ENCODE results near the gene USP21.
A peak's percentile ranks its signal among the peaks of the same experiment; 100 is the strongest.

The USP21 gene

DNA sequence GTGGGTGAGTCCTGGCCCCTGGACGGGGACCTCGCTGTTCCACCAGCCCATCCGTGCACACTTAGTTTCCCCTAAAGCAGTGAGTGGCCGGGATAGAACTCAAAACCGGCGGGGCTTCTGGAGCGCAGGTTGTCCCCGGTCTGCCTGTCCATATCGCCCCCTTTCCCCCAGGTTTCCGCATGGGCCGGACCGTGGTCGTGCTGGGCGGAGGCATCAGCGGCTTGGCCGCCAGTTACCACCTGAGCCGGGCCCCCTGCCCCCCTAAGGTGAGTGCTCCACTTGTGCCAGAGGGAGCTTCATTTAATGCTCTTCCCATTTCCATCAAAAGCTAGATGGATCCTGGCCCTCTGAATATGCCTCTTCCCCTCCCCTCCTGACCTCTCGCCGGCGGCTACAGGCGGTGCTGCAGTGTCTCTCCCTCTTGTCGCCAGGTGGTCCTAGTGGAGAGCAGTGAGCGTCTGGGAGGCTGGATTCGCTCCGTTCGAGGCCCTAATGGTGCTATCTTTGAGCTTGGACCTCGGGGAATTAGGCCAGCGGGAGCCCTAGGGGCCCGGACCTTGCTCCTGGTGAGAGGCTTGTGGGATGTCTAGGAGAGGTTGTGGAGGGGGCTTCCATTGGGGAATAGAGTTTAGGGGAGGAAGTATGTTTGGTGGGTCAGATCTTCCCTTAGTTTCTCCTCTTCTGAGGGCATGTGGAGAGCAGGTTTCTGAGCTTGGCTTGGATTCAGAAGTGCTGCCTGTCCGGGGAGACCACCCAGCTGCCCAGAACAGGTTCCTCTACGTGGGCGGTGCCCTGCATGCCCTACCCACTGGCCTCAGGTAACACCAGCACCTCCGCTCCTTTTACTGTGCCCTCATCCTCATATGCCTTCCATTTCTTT, 7.6 kb downstream of the USP21 start:
- no peak for DNase-seq (ENCODE audit: low read depth in 2 of 2, low spot score in 1 of 2)

DNA sequence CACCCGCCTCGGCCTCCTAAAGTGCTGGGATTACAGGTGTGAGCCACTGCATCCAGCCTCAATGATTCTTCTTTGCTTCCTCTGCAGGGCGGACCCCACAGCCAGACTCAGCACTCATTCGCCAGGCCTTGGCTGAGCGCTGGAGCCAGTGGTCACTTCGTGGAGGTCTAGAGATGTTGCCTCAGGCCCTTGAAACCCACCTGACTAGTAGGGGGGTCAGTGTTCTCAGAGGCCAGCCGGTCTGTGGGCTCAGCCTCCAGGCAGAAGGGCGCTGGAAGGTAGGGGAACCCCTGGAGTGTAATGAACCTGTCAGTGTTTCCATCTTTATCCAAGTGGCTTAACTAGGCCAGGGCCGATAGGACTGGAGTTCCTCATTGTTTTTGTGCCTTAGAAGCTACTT, 9.6 kb downstream of the USP21 start:
- no peak for DNase-seq (ENCODE audit: low read depth in 2 of 2, low spot score in 1 of 2)

DNA sequence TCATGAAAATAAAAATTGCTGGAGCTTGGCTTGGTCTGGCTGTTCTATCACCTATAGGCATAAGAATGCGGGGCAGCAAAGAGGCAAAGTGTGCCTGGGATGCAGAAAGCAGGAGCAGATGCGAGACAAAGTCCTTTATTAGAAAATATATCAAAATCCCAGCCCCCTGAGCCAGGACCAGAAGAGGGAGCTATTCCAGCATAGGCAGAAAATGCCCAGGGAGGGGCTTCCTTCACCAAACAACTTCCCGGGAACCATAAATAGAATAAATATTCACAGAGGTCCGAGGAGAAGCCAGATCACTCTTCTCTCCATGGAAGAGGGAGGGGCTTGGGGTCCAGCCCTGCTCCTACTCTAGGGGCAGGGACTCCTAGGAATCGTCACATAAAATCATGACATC, 11.9 kb downstream of the USP21 start:
- no peak for DNase-seq (ENCODE audit: low read depth in 2 of 2, low spot score in 1 of 2)

DNA sequence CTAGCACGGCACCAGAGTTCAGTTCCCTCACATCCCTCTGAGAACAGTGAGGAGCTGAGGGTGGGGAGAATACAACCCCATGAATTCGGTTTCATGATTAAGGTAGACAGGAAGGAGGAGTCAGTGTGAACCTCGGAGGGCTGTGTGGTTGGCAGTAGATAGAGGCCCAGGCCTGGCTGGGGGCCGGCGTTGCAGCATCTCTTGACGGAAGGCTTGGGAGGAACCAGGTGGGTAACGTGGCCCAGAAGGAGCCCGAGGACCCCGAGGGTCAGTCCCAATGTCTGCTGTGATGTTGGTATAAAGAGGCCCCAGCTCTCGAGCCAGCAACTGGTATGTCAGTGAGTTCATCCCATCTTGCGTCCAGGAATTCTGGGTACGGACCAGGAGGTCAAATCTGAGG, 12.4 kb downstream of the USP21 start:
- no peak for DNase-seq (ENCODE audit: low read depth in 2 of 2, low spot score in 1 of 2)

DNA sequence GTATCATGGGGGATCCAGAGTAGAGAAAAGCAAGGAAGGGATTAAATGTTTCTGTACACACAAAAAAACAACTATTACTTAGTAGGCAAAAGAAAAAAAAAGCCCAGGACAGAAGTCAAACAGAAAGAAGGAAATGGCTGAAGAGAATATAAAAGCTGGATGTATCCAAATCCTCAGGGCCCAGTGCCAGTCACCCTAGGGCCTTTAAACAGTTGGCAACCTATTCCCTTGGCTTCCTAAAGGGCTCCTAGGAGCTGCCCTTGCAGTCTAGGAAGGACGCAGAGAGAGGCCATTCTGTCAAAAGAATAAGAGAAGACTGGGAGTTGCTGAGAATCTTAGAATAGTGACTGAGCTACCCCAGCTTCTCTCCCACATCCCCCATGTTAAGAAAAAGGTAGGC, 13.0 kb downstream of the USP21 start:
- no peak for DNase-seq (ENCODE audit: low read depth in 2 of 2, low spot score in 1 of 2)

DNA sequence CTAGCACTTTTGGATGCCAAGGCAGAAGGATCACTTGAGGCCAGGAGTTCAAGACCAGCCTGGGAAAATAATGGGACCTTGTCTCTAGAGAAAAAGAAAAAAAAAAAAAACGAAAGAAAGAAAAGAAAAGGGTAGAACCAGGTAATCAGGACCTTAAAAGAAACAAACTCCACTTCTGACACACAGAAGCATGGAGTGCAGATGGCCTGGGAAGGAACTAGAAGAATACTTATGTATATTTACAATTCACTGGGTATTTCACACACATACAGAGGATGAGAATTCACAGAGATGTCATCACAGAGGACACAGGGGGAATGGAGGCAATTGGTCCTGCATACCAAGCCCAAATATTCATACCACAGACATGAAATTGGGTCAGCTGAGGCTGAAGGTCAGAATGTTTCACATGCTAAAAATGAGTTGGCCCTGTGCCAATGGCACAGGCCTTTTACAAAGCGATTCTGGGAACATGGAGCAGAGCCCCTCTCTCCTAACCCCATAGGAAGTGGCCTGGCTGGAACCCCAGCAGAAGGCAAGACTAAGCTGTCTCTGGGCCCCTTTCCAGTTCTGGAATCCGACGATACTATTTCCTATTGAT, 13.6 kb downstream of the USP21 start:
- DNase-seq (ENCODE audit: low read depth in 2 of 2, low spot score in 1 of 2) = no peak

DNA sequence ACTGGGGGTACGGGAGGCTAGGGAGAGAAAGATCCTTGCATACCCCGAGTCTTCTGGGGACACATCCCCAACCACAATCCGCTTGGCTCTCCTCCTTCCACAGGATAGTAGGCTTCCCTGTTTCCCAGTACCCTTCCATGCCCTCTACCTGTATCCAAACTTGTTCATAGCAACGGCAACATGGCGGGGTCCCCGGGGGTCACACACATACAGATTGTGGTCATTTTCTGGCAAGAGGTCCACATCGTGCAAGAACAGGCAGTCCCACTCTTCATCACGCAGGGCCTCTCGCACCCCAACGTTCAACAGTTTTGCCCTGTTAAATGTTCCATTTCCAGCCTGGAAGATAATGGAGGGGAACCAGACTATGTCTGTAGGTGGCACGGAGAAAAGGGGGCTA, 14.4 kb downstream of the USP21 start:
- no peak for DNase-seq (ENCODE audit: low read depth in 2 of 2, low spot score in 1 of 2)

DNA sequence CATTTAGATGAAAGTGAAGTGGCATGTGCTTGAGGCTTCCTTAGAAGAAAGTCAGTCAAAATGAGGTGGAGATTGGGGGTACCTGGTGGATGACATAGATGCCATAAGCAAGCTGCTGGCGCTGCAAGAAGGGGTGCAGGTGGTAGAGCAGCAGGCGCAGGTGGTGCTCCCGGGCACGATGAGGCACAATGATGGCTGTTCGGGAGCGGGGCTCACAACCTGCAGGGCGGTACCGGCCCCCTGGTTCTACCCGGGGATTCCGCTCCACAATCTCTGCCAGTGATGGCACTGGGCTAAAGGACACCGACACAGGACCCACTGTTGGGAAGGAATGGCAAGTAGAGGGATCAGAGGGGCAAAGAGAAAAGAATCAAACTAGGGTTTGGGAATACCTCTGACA, 15.6 kb downstream of the USP21 start:
- DNase-seq (ENCODE audit: low read depth in 2 of 2, low spot score in 1 of 2) = no peak

DNA sequence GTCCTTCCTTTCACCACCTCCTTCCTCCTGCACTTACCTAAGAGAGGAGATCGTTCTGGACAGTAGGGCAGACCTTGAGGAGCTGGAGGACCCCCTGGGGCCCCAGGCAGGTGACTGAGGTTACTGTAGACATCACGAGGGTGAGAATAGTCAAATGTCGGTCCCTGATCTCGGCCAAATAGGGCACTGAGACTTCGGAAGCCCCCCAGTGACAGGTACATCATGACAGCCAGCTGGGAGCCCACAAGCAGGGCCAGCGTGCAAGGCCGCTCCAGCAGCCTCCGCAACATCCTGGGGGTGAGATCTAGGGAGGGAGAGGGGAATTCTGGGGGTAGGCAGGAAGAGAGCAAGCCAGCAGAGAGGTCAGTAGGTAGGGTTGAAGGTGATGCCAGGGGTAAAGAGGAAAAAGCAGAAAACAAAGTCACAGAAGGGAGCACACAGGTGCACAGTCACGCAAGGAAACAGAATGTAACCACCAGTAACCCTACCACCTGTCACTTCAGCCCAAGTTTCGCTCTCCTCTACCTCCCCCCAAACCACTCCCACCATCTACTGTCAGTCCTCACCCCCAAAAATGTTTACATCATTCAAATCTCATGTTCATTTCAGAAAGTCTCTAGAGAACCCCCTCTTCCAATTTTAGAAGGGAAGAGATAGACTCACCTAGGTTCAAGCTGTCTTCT, 16.6 kb downstream of the USP21 start:
- DNase-seq (ENCODE audit: low read depth in 2 of 2, low spot score in 1 of 2) = no peak

DNA sequence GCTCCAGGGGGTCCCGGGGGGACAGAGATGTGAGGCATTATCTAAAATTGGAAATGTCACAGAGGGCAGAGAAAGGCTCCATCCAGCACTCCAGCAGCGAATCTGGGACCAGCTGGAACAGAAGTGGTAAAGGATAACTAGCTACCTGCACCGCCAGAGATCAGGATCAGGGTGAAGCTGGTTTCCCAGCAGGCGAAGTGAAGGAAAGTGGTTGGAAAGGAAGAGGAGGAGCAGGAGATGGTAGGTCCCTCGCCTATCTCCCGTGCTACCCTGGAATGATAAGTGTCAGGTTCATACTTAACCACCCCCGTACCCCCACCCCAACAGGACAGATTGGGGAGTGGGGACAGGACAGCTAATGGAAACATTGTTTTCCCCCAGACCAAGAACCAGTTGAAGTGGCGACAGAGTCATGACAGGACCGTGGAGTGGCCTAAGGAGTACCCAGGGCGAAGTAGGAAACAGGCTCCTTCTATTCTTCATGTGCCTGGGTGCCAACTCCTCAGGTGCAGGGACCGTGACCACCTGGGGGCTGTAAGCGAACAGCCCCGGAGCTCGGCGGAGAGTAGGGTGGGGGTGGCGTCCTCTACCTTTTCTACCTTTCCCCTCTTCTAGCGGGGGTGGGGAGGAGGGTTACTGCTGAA, 17.3 kb downstream of the USP21 start:
- DNase-seq (ENCODE audit: low read depth in 2 of 2, low spot score in 1 of 2) = no peak

DNA sequence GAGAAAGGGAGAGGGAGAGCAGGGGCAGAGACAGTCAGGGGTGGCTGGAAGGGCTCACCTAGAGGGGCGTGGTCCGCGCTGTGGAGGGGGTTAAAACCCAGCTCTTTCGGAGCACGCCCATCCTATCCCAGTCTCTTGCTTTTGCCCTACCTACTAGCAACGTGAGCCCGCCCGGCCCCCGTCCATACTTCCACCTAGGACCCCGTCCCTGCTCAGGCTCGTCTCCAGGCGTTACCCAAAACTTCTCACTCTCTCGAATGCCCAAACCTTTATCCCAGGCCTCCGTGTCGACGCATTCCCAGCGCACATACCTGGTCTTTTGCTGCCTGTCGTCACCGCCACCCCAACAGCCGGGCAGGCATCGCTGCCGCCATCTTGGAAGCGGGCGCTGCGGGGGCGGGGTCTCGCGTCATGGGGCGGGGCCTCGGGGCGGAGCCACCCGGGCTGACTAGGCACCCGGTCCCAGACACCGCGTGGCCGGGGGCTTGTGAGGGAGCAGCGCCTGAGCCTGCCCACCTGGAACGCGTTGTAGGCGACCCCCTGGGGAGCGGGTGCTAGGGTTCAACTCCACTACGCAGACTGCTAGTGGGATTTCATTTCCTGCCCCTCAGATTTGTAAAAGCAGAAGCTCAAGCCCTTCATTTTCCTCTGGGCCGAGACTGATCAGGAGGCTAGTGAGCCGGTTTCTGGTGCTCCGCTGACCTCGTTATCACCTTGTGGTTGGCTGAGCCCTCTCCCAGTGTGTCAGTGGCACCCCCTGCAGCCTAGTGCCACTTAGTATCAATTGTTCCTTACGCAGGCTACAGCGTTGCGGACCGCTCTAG, 18.0 kb downstream of the USP21 start, which contains the start of gene B4GALT3:
B4GALT3 (minus strand) TSS at position 396 of the 824 bp plus-strand sequence. CDS start 1,447 bp downstream, outside the sequence.
- peak; percentile 88 to 94 for DNase-seq (ENCODE audit: low read depth in 2 of 2, low spot score in 1 of 2)

DNA sequence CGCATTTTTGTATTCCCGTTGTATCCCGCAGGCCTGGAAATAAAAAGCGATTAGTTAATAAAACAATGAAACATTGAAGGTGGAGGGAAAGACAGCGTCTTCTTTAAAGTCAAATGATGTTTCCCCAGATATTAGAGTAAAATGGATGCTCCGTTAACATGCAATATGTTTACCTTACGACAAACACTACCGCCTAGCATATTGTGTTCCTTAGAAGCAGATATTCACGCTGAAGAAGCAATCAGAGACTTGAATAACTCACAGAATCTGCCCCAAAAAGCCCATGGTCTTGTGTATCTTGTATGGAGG, 18.6 kb downstream of the USP21 start:
- DNase-seq (ENCODE audit: low read depth in 2 of 2, low spot score in 1 of 2) = no peak

DNA sequence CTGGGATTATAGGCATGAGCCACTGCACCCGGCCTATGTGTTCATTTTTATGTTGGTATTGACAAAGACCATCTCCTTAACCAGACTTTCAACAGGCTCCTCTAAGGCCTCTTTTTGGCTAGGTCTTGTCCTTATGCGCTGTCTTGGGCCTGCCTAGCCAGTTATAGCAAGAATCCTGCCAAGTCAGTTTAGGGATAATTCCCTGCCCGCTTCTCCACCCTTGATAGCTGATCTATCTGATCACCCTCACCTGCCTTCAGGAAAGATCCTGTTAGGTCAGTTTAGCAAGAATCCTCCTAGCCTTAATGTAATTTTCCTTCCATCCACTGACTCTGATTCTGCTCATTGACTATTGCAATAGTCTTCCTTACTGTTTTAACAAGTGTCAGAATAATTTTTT, 20.4 kb downstream of the USP21 start:
- no peak for DNase-seq (ENCODE audit: low read depth in 2 of 2, low spot score in 1 of 2)

DNA sequence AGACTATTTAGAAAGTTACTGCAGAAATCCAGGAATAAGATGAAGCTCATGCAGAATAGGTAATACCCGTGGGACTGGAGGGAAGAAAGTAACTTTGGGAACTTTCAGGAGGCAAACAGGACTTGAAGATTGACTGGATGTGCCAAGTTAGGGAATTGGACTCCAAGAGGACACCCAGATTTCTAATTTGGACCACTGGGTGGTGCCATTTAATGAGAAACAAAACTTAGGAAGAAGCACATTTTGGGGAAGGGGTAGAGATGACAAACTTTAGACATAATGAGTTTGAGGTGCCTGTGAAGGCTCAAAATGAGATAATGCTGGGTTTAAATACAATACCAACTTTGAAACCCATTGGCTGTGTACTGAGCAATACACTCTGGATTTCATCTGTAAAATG, 21.3 kb downstream of the USP21 start:
- DNase-seq (ENCODE audit: low read depth in 2 of 2, low spot score in 1 of 2) = no peak

DNA sequence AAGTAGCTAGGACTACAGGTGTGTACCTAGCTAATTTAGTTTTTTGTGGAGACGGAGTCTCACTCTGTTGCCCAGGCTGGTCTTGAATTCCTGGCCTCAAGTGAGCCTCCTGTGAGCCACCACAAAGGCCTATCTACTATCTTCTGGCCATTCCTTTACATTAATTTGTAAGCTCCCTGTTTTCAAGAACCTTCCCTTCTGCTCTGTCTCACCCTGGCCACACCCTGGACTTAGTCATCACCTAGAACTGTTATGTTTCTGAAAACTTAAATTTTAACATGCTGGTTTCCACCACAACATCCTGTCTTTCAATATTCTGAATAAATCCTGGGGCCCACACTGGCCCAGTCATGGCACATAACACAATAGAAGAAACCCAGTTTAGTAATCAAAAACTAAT, 22.9 kb downstream of the USP21 start:
- DNase-seq (ENCODE audit: low read depth in 2 of 2, low spot score in 1 of 2) = peak in 1 of 2 donors; percentile 26

DNA sequence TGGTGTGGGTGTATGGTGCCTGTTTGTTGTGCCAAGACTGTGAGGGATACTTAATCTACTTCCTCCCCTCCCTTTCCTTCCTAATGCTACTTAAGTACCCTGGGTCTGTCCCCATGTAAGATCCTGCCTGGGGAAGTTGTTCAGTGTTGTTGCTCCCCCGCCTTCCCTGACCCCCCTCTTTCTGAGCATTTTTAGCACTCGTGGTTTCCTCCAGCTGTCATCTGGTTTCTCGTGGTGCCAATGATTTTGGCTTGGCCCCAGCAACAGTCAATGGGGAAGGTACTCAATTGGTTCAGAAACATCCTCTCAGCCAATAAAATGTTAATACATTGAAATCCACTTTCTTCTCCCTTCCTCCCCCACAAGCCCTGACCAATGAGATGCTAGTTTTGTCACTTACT, 26.0 kb downstream of the USP21 start:
- peak; percentile 43 to 55 for DNase-seq (ENCODE audit: low read depth in 2 of 2, low spot score in 1 of 2)

DNA sequence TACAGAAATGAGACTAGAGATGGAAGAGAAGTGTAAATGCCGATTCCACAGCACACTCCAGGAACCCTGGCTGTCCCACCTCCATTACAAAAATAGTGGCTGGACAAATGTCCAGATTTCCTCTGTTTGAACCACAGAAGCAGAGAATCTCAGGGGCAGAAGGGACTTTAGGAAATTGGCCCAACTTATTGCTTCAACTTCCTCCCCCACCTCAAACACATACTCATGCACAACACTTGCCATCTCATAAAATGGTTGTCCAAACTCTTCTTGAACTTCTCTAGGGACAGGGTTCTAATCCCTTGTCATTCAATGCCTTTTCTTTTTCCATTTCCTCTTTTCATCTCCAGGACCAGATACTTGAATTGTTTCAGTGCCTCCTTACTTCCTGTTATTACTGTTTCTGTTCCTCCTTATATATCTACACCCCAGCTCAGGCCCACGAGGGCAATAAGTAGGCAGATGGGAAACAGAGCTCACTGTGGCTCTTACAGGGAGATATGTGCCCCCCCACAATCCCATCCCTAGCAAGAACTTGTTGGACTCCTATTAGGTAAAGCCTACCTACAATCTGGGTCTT, 26.5 kb downstream of the USP21 start:
- no peak for DNase-seq (ENCODE audit: low read depth in 2 of 2, low spot score in 1 of 2)

DNA sequence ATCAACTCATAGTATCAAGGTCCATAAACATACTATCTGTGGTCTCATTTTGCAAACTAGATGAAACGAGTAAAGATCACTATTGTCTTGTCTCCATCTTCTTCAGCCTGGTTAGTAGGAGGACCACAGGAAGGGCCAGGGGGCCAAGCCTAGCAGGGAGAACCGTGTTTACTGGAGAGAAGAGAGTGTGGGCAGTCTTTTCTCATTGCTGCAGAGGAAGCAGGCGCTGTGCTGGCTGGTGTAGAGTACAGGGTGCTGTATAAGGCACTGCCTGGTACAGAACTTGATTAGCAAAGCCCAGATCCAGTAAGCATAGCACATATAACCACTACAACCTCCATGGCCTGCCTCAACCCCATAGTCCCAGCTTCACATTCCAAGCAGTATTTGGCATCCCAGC, 28.0 kb downstream of the USP21 start:
- DNase-seq (ENCODE audit: low read depth in 2 of 2, low spot score in 1 of 2) = no peak

DNA sequence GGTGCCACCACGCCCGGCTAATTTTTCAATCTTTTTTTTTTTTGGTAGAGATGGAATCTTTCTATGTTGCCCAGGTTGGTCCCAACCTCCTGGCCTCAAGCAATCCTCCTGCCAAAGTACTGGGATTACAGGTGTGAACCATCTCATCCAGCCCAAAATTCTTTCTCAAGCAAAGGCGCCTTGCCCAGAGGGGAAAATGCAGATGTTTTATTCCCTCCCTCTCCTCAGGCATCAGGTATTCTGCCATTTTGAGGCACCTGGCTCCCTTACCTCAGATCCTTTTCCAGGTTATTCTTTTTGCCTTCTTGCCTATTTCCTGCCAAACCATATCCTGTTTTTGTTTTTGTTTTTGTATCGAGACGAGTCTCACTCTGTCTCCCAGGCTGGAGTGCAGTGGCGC, 29.1 kb downstream of the USP21 start:
- DNase-seq (ENCODE audit: low read depth in 2 of 2, low spot score in 1 of 2) = no peak

DNA sequence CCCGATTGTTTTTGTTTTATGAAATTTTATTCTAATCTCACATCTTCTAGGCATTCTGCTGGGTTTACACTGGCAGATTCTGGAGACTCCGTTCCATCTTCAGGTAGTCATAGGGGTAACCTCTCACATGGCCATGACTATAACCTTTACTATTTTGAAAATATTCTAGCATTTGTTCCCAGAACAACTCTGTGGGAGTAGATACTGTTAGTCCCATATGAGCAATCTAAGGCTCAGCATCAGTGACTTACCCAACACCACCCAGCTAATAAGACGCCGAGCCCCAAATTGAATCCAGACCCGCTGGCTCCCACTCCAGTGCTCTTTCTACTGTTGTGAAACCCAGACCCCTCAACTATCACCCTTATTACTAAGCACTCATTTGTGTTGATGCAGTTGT, 29.7 kb downstream of the USP21 start:
- DNase-seq (ENCODE audit: low read depth in 2 of 2, low spot score in 1 of 2) = no peak
